CD8-positive, alpha-beta memory T cell (primary cell): ENCODE measurements around the gene ATAD3A. TPM values are rescaled to one million over a fixed set of nuclear protein-coding genes. Genes with fewer than 3 reads are reported as not detected.

ENCODE experiments used
- CTCF ChIA-PET: fragments of 350-600 bp; sonication (Branson Sonifier 250); formaldehyde crosslinking; loops from one replicate; lab custom pipeline; 2021; ENCODE audit warnings: antibody characterized with exemption; lab: Charles Lee
- POLR2A ChIA-PET: fragments of 350-600 bp; sonication (Branson Sonifier 250); formaldehyde crosslinking; loops from one replicate; lab custom pipeline; 2021; ENCODE audit warnings: antibody characterized with exemption; lab: Charles Lee
- DNase-seq, 5 donors: peaks; one replicate each; pipeline versions ENCODE4 v3.0.0 to v3.0.0-alpha.2; 2020 to 2022; ENCODE audit warnings: mixed read lengths in 1 of 5
- H3K27ac ChIP-seq: one replicate; pipeline ENCODE4 v1.7.0; 2013; ENCODE audit warnings: low read depth, mild to moderate bottlenecking, low read length, moderate library complexity
- H3K27me3 ChIP-seq: 2 replicates; pipeline ENCODE4 v1.7.0; 2013; ENCODE audit warnings: low read length, mild to moderate bottlenecking; ENCODE audit not compliant: insufficient read depth, poor library complexity, severe bottlenecking
- H3K36me3 ChIP-seq: 2 replicates; pipeline ENCODE4 v1.7.0; 2013; ENCODE audit warnings: mild to moderate bottlenecking, low read length, moderate library complexity; ENCODE audit not compliant: insufficient read depth
- H3K4me1 ChIP-seq: 2 replicates; pipeline ENCODE4 v1.7.0; 2013; ENCODE audit warnings: mild to moderate bottlenecking, low read length, moderate library complexity; ENCODE audit not compliant: insufficient read depth
- H3K4me3 ChIP-seq: 2 replicates; pipeline ENCODE4 v1.7.0; 2013; ENCODE audit warnings: mild to moderate bottlenecking, low read length
- H3K9me3 ChIP-seq: 2 replicates; pipeline ENCODE4 v1.7.0; 2013; ENCODE audit warnings: mild to moderate bottlenecking, low read length
- H3K27ac Mint-ChIP-seq, 8 donors: one replicate each; pipeline ENCODE4 v1.8.0; 2020 to 2021; ENCODE audit warnings: mixed read lengths in 8 of 8, mild to moderate bottlenecking in 6 of 8, inconsistent platforms in 3 of 8, moderate library complexity in 3 of 8
- H3K27me3 Mint-ChIP-seq, 2 donors: one replicate each; pipeline ENCODE4 v1.8.0; 2020 to 2021; ENCODE audit warnings: mixed read lengths in 2 of 2, mild to moderate bottlenecking in 1 of 2, moderate library complexity in 1 of 2
- H3K36me3 Mint-ChIP-seq, 3 donors: one replicate each; pipeline ENCODE4 v1.8.0; 2020 to 2021; ENCODE audit warnings: mixed read lengths in 3 of 3, inconsistent platforms in 1 of 3, mild to moderate bottlenecking in 1 of 3
- H3K4me1 Mint-ChIP-seq, 3 donors: one replicate each; pipeline ENCODE4 v1.8.0; 2020 to 2021; ENCODE audit warnings: mixed read lengths in 3 of 3, inconsistent platforms in 1 of 3, mild to moderate bottlenecking in 1 of 3
- H3K4me3 Mint-ChIP-seq, 7 donors: one replicate each; pipeline ENCODE4 v1.8.0; 2020 to 2021; ENCODE audit warnings: mixed read lengths in 7 of 7, mild to moderate bottlenecking in 6 of 7, moderate library complexity in 4 of 7, inconsistent platforms in 2 of 7
- H3K9me3 Mint-ChIP-seq, 5 donors: one replicate each; pipeline ENCODE4 v1.8.0; 2020 to 2022; ENCODE audit warnings: mixed read lengths in 5 of 5, mild to moderate bottlenecking in 3 of 5, moderate library complexity in 2 of 5, inconsistent platforms in 1 of 5
- polyA plus RNA-seq: library from polyadenylated mRNA; unstranded; fragments of 300-500 nt; fragmentation: Illumina TruSeq; gene quantifications from one replicate; pipeline ENCODE4 v1.2.3, GENCODE V29; 2021
- total RNA-seq, 2 experiments: library from RNA; stranded (reverse); gene quantifications; one replicate each; pipeline ENCODE4 v1.2.3, GENCODE V29; 2021

Gene ATAD3A
- total and polyA plus RNA-seq, 3 experiments from 2014 or later = 16.0 to 98.7 (median 97.4) TPM

- Mint-ChIP-seq H3K27ac (peak overlapping the region in 1 of 8 donors; percentile 57), H3K9me3 (no peaks in the 10 kb centered on the region)
- POLR2A ChIA-PET = interaction anchor here (0.6 kb wide), 1 partner anchor 296 kb away, joined by 7 read pairs; no protein-coding TSS in a partner anchor
These were observed 29.1 kb downstream of the ATAD3A start for GRCh38 chr1:1540818-1541628.

GRCh38 chr1:1541956-1542765 lies 30.2 kb downstream of the ATAD3A start:
- no peaks in the 10 kb centered on the region for H3K27me3 Mint-ChIP-seq
- Histone ChIP-seq H3K27ac (no peak overlapping the region), H3K9me3 (no peaks in the 10 kb centered on the region), H3K36me3 (no peaks in the 10 kb centered on the region), H3K4me3 (no peak overlapping the region), H3K27me3 (no peaks in the 10 kb centered on the region), H3K4me1 (no peaks in the 10 kb centered on the region)
- H3K9me3 Mint-ChIP-seq = no peaks in the 10 kb centered on the region
- no peak for DNase-seq
- POLR2A ChIA-PET = no interaction called here
- peaks cover 0 to 22% (median 0%) of the 10 kb centered on the region in 3 donors for H3K36me3 Mint-ChIP-seq
- H3K27ac Mint-ChIP-seq = peak overlapping the region in 4 of 8 donors; percentile 36 to 70 (median 47)
- peaks cover 0 to 10% (median 2%) of the 10 kb centered on the region in 3 donors for H3K4me1 Mint-ChIP-seq
- peak overlapping the region; percentile 55 to 74 (median 66) for H3K4me3 Mint-ChIP-seq
- CTCF ChIA-PET = no interaction called here

More at GRCh38 chr1:1540818-1541628, 29.1 kb downstream of the ATAD3A start:
- Histone ChIP-seq H3K9me3 (no peaks in the 10 kb centered on the region), H3K4me3 (no peak overlapping the region), H3K36me3 (no peaks in the 10 kb centered on the region), H3K27ac (no peak overlapping the region), H3K27me3 (no peaks in the 10 kb centered on the region), H3K4me1 (no peaks in the 10 kb centered on the region)
- CTCF ChIA-PET = no interaction called here
- no peaks in the 10 kb centered on the region for H3K27me3 Mint-ChIP-seq
- H3K36me3 Mint-ChIP-seq = peaks cover 0 to 22% (median 0%) of the 10 kb centered on the region in 3 donors
- DNase-seq = no peak
- peak overlapping the region; percentile 55 to 74 (median 66) for H3K4me3 Mint-ChIP-seq
- peaks cover 0 to 10% (median 2%) of the 10 kb centered on the region in 3 donors for H3K4me1 Mint-ChIP-seq

GRCh38 chr1:1542766-1543705 lies 31.1 kb downstream of the ATAD3A start:
- Mint-ChIP-seq H3K27me3 (no peaks in the 10 kb centered on the region), H3K36me3 (peaks cover 0 to 22% (median 0%) of the 10 kb centered on the region in 3 donors), H3K4me1 (peaks cover 0 to 14% (median 5%) of the 10 kb centered on the region in 3 donors), H3K4me3 (peak overlapping the region in 3 of 7 donors; percentile 11 to 61 (median 29)), H3K27ac (peak overlapping the region in 1 of 8 donors; percentile 36), H3K9me3 (no peaks in the 10 kb centered on the region)
- Histone ChIP-seq H3K27ac (no peak overlapping the region), H3K4me1 (no peaks in the 10 kb centered on the region), H3K36me3 (no peaks in the 10 kb centered on the region), H3K27me3 (no peaks in the 10 kb centered on the region), H3K4me3 (no peak overlapping the region), H3K9me3 (no peaks in the 10 kb centered on the region)
- ChIA-PET POLR2A (no interaction called here), CTCF (no interaction called here)
- no peak for DNase-seq

- DNase-seq = no peak
- H3K27ac ChIP-seq = no peak overlapping the region
- no peak overlapping the region for H3K4me3 ChIP-seq
- H3K4me1 ChIP-seq = no peaks in the 10 kb centered on the region
- Mint-ChIP-seq H3K36me3 (peaks cover 0 to 22% (median 0%) of the 10 kb centered on the region in 3 donors), H3K9me3 (no peaks in the 10 kb centered on the region), H3K27ac (no peak overlapping the region), H3K4me3 (no peak overlapping the region), H3K4me1 (peaks cover 0 to 11% (median 5%) of the 10 kb centered on the region in 3 donors), H3K27me3 (no peaks in the 10 kb centered on the region)
- no peaks in the 10 kb centered on the region for H3K9me3 ChIP-seq
- ChIA-PET CTCF (interaction anchor here (1.0 kb wide), 1 partner anchor 26 kb away, joined by 3 read pairs; no protein-coding TSS in a partner anchor), POLR2A (no interaction called here)
- H3K36me3 ChIP-seq = no peaks in the 10 kb centered on the region
- H3K27me3 ChIP-seq = no peaks in the 10 kb centered on the region
These were observed 31.7 kb downstream of the ATAD3A start for GRCh38 chr1:1543706-1544099.

- peaks cover 0 to 9% (median 3%) of the 10 kb centered on the region in 3 donors for H3K4me1 Mint-ChIP-seq
- Histone ChIP-seq H3K4me3 (no peak overlapping the region), H3K36me3 (no peaks in the 10 kb centered on the region), H3K27ac (no peak overlapping the region), H3K9me3 (no peaks in the 10 kb centered on the region), H3K27me3 (no peaks in the 10 kb centered on the region), H3K4me1 (no peaks in the 10 kb centered on the region)
- H3K9me3 Mint-ChIP-seq = no peaks in the 10 kb centered on the region
- H3K27ac Mint-ChIP-seq = peak overlapping the region in 2 of 8 donors; percentile 19 to 71
- DNase-seq = no peak
- no peaks in the 10 kb centered on the region for H3K27me3 Mint-ChIP-seq
- peaks cover 0 to 22% (median 0%) of the 10 kb centered on the region in 3 donors for H3K36me3 Mint-ChIP-seq
- H3K4me3 Mint-ChIP-seq = no peak overlapping the region
- POLR2A ChIA-PET = no interaction called here
- CTCF ChIA-PET = interaction anchor here (1.0 kb wide), 1 partner anchor 25 kb away, joined by 3 read pairs; no protein-coding TSS in a partner anchor
These were observed 32.6 kb downstream of the ATAD3A start for GRCh38 chr1:1544544-1544943.

- Histone ChIP-seq H3K27ac (no peak overlapping the region), H3K9me3 (no peaks in the 10 kb centered on the region), H3K36me3 (no peaks in the 10 kb centered on the region), H3K4me3 (no peak overlapping the region), H3K27me3 (no peaks in the 10 kb centered on the region), H3K4me1 (no peaks in the 10 kb centered on the region)
- Mint-ChIP-seq H3K4me3 (no peak overlapping the region), H3K9me3 (no peaks in the 10 kb centered on the region), H3K4me1 (peaks cover 0 to 12% (median 5%) of the 10 kb centered on the region in 3 donors), H3K27ac (no peak overlapping the region), H3K36me3 (peaks cover 0 to 22% (median 0%) of the 10 kb centered on the region in 3 donors), H3K27me3 (no peaks in the 10 kb centered on the region)
- POLR2A ChIA-PET = no interaction called here
- CTCF ChIA-PET = no interaction called here
- DNase-seq = no peak
These were observed 34.2 kb downstream of the ATAD3A start for GRCh38 chr1:1545946-1546737.

GRCh38 chr1:1547011-1547410 lies 35.0 kb downstream of the ATAD3A start:
- Mint-ChIP-seq H3K36me3 (peaks cover 0 to 15% (median 0%) of the 10 kb centered on the region in 3 donors), H3K27me3 (no peaks in the 10 kb centered on the region), H3K9me3 (no peaks in the 10 kb centered on the region), H3K27ac (no peak overlapping the region), H3K4me3 (no peak overlapping the region), H3K4me1 (peaks cover 0 to 8% (median 5%) of the 10 kb centered on the region in 3 donors)
- no peaks in the 10 kb centered on the region for H3K36me3 ChIP-seq
- POLR2A ChIA-PET = no interaction called here
- no peaks in the 10 kb centered on the region for H3K27me3 ChIP-seq
- DNase-seq = no peak
- no peaks in the 10 kb centered on the region for H3K9me3 ChIP-seq
- no peak overlapping the region for H3K4me3 ChIP-seq
- no peak overlapping the region for H3K27ac ChIP-seq
- H3K4me1 ChIP-seq = no peaks in the 10 kb centered on the region
- CTCF ChIA-PET = no interaction called here
